DMS 273 treated with DMSO at 0.1 percent for 48 hours (cell line): ENCODE measurements around the gene GPLD1.
"Not testable (repeated sequence)": the region's sequence is repeated elsewhere in the genome, so short reads cannot be mapped to it uniquely, and the experiment has no call there.

Experiments
- DNase-seq: peaks from one replicate; lab custom pipeline; 2025; lab: John Stamatoyannopoulos, UW

Gene GPLD1

GRCh38 chr6:24410622-24411021, 78.8 kb downstream of the GPLD1 start:
- DNase-seq: no peak

- DNase-seq: no peak
These were observed 80.5 kb downstream of the GPLD1 start for GRCh38 chr6:24408719-24409410.

- no peak for DNase-seq
These were observed 84.1 kb downstream of the GPLD1 start for GRCh38 chr6:24405262-24405661.

- no peak for DNase-seq
These were observed 85.9 kb downstream of the GPLD1 start for GRCh38 chr6:24403501-24403824.

GRCh38 chr6:24402697-24403500, 86.5 kb downstream of the GPLD1 start, which contains the start of gene MRS2:
Gene MRS2 (plus strand): TSS chr6:24402936. CDS start chr6:24403047, 111 bp downstream.
- DNase-seq: peak; percentile 44

- no peak for DNase-seq
These were observed 87.9 kb downstream of the GPLD1 start for GRCh38 chr6:24401458-24401857.

GRCh38 chr6:24400045-24401039, 89.0 kb downstream of the GPLD1 start:
- not testable (repeated sequence) for DNase-seq

- no peak for DNase-seq
These were observed 91.7 kb downstream of the GPLD1 start for GRCh38 chr6:24397631-24398030.

- no peak for DNase-seq
These were observed 92.6 kb downstream of the GPLD1 start for GRCh38 chr6:24396824-24397223.

- DNase-seq: no peak
These were observed 94.5 kb downstream of the GPLD1 start for GRCh38 chr6:24394780-24395437.

GRCh38 chr6:24394061-24394779, 95.2 kb downstream of the GPLD1 start:
- DNase-seq: no peak

GRCh38 chr6:24391756-24392405, 97.5 kb downstream of the GPLD1 start:
- no peak for DNase-seq

GRCh38 chr6:24391208-24391607, 98.2 kb downstream of the GPLD1 start:
- DNase-seq: no peak

- DNase-seq: no peak
These were observed 101.6 kb downstream of the GPLD1 start for GRCh38 chr6:24387818-24388217.

GRCh38 chr6:24385536-24386269, 103.7 kb downstream of the GPLD1 start:
- DNase-seq: no peak

- not testable (repeated sequence) for DNase-seq
These were observed 104.8 kb downstream of the GPLD1 start for GRCh38 chr6:24384369-24385130.

- not testable (repeated sequence) for DNase-seq
These were observed 106.4 kb downstream of the GPLD1 start for GRCh38 chr6:24382891-24383494.

- no peak for DNase-seq
These were observed 107.2 kb downstream of the GPLD1 start for GRCh38 chr6:24382220-24382540.
